NCI-H2107 treated with DMSO at 0.1 percent for 48 hours (cell line): Measurements from ENCODE around the gene SLC25A51.
"Not testable (repeated sequence)": the region's sequence is repeated elsewhere in the genome, so short reads cannot be mapped to it uniquely, and the experiment has no call there.

Experiments used
- DNase-seq: peaks from one replicate; lab custom pipeline; 2025; ENCODE audit not compliant: unreplicated experiment; lab: John Stamatoyannopoulos, UW

The SLC25A51 gene

GRCh38 chr9:37906312-37907239 is 2.6 kb upstream of the SLC25A51 start:
- DNase-seq, result no peak

- no peak for DNase-seq
These were observed 1.8 kb upstream of the SLC25A51 start for GRCh38 chr9:37905776-37906175.

GRCh38 chr9:37905131-37905505 is 1.2 kb upstream of the SLC25A51 start:
- no peak for DNase-seq

DNA sequence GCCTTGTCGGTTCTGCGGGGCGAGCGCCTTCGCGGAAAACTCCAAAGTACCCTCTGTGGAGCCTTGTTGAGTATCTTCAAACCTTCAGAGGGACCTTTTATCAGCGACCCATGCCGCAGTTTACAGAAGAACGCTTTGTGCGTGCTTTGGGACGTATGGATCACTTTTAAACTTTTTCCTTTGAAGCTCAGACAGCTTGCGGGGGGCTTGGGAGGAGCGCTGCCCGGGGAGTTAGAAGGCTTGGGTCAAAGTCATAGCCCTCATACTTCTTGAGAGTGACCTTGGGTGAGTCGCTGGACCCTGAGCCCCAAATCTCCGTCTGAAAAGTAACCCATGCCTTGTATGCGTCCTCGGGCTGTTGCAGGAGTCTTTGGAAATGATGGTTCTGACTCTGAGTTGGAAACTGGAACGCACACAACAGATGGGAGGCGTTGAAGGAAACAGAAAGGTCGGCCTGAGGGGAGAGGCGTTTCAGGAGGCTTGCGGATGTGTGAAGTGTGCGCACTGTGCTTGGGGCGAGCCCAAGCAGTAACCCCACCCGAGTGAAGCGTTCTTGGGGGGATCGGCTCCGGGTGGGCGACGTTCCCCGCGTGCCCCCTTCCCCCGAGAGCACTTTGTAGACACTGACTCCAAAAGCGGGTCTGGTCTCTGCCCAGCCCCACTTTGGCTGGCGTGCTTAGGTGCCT is 661 bp upstream of the SLC25A51 start:
- DNase-seq, result peak; percentile 57

DNA sequence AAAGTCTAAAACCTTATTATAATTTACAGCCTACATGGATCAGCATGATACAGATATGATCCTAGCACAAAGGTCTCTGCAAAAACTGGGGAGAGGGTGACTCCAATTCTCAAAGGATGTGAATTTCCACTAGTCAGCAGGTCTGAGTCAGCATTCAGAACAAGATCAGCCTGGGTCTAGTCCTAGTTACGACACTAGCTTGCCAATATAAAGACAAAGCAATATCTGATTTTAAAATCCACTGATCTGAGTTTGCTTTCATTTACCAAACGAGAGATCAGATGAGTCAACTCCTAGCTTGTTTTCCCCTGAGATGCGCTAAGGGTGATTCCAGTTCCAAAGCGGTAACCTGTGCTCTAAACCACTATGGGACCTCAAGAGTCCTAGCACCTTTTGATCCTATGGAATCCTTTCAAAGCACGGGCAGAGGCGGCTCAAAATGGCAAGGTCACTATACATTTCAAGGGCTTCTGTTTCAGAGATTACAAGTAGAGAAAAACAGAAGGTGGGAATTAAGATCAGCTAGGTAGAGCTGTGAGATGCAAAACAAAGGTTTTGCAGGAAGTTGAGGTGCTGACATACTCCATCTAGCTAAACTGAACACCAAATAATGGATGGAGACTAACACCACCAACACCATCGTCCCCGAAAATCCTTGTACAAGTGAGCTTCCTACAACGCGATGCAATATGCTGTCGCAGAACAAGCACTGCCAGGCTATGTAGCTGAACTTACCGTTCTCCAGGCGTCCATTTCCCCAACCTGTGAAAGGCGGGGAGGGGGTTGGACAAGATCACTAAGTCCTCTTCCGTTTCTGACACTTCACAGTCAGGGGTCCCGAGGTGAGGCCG is 906 bp downstream of the SLC25A51 start:
- DNase-seq, result peak; percentile 14

DNA sequence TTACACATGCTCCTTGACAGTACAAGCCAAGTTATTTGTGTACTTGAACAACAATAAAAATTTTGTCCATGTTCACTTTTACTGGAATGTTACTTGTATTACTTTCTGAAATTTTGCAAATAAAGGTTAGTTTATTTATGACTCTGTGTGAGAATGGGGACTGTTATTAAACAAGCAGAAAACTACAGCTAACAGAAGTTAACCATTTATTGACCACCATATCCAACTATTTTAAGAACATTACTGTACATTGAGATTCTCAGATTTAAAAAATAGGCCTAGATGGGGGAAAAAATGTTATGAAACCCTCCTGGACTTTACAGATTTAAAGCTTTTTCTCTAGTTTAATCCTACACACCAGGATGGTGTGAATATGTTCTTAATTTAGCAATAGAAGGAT is 1.8 kb downstream of the SLC25A51 start:
- no peak for DNase-seq

GRCh38 chr9:37899041-37899440 is 4.9 kb downstream of the SLC25A51 start:
- no peak for DNase-seq

DNA sequence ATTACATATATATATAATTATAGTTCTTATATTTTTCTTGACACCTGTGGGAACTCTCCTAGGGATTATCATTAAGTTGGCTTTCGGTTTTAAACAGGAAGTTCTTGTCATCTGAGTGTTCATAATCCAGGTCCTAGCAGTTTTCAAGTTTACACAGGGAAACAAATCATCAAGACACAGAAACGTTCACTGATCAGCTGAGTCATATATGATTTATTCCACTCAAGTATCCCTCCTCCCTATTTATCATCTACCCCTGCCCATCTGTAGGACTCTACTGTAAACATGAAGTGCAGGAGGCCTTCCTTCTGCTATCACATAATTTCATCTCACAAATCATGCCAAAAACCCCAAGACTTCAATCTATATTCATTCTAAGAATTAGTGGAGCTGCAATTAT is 6.3 kb downstream of the SLC25A51 start:
- no peak for DNase-seq

DNA sequence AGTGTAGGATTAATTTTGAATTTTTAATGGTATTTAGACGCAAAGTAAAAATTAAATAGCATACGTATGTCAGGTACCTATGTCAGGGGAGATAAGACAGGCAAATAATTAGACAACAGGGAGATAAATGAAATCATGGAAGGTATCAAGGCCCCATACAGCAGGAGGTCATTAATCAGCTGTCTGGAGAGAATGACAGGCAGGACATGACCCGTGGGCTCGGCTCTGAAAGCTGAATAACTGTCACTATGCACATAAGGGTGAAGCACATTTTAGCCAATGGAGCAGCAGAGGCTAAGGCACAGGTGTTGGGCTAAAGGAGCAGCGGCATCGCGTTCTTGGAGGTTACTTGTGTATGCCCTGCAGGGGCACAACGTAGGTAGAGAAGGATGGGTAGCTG is 11.9 kb downstream of the SLC25A51 start:
- DNase-seq, result no peak

DNA sequence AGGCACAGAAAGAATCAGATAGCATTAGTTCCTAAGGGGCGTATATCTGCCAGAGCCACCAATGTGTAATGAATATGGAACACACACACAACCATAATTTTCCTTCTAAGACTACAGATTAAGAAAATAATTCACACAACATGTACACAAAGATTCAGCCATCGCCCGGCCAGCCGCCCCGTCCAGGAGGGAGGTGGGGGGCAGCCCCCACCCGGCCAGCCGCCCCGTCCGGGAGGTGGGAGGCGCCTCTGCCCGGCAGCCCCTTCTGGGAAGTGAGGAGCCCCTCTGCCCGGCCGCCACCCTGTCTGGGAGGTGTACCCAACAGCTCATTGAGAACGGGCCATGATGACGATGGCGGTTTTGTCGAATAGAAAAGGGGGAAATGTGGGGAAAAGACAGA is 12.9 kb downstream of the SLC25A51 start:
- not testable (repeated sequence) for DNase-seq

- DNase-seq, result no peak
These were observed 14.4 kb downstream of the SLC25A51 start for GRCh38 chr9:37889536-37889935.

GRCh38 chr9:37887977-37888583 is 15.8 kb downstream of the SLC25A51 start:
- DNase-seq, result not testable (repeated sequence)

- DNase-seq, result no peak
These were observed 22.9 kb downstream of the SLC25A51 start for GRCh38 chr9:37880916-37881479.

DNA sequence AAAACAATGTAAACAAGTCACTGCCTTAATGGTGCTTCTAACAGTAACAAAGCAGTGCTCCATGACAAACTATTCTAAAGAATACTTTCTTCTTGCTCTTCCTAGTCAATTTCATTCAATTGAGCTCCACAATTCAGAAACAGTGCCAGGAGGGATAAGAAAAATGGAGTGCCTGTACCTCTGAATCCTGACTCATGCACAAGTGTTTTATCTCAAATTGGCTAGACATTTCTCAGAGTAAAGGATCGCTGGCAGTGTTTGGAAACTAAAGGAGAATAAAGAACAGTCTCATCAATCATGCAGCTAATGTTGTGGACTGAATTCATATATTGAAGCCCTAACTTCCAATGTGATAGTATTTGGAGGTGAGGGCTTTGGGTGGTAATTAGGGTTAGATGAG is 27.6 kb downstream of the SLC25A51 start:
- no peak for DNase-seq

- no peak for DNase-seq
These were observed 30.0 kb downstream of the SLC25A51 start for GRCh38 chr9:37873955-37874354.

DNA sequence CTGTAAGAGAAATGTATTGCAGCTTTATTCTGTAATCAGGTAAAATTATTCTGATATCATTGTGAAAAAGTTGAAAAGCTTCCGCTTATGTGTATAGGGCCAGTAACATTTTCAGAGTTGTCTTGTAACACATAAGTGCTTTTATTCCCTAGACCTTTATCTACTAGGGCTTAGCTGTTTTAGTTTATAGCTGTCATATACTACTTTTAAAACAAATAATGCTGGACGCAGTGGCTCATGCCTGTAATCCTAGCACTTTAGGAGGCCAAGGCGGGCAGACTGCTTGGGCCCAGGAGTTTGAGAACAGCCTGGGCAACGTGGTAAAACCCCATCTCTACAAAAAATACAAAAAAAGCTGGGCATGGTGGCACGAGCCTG is 33.1 kb downstream of the SLC25A51 start:
- DNase-seq, result no peak

DNA sequence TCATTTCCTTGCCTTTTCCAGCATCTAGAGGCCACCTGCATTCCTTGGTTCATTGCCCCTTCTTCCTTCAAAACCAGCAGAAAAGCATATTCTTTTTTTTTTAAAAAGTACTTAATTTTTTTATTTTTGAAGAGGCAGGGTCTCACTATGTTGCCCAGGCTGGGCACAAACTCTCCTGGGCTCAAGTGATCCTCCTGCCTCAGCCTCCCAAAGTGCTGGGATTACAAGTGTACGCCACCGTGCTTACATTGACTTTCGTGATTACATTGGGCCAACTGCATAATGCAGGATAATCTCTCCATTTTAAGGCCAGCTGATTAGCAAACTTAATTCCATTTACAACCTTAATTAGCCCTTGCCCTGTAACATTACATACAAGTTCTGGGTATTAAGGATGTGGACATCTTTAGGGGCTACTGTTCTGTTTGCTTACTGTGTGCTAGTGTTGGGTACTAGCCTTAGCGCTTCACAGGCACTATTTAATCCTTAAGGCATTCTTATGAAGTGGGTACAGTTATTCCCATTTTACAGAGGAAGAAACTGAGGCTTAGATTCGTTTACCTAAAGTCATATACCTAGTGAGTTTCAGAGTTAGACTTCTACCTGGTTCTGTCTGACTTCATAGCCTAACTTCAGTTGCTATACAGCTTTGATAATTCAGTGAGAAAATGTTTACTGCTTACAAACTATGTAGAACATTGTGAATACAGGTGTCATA is 33.7 kb downstream of the SLC25A51 start:
- DNase-seq, result no peak

DNA sequence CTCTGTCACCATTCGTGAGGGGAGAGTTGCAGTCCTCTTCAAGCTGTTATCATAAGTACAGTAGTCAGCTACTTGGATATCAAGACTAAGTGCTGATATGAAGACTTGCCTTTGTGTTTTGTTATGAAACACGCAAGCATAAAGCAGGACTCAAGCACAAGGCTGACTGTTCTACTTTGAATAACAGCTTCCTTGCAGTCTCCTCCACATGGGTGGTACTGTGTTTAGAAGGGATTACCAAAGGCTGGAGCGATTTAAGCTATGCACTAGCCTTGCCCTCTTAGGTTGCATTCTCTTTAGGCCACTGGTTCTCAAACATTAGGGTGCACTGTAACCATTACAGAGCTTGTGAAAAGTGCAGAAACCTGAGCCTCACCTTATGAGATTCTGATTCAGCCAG is 41.4 kb downstream of the SLC25A51 start:
- DNase-seq, result no peak

DNA sequence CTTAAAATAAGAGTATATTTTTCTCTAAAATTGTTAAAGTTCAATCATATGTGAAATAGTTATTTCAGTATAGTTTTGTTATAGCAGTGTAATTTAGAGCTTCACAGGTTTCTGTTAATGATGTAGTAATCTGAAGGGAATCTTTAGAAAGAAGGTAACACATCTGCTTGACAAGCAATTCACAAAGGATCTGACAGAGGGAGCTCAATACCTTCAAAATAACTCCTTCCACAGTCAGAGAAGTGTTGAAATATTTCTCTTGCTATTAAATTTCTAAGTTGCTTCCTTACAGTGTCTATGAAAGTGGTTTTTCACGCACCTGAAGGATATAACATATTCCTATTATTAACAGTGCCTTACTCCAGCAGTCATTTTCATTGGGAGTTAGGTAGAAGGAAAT is 44.9 kb downstream of the SLC25A51 start:
- DNase-seq, result no peak

DNA sequence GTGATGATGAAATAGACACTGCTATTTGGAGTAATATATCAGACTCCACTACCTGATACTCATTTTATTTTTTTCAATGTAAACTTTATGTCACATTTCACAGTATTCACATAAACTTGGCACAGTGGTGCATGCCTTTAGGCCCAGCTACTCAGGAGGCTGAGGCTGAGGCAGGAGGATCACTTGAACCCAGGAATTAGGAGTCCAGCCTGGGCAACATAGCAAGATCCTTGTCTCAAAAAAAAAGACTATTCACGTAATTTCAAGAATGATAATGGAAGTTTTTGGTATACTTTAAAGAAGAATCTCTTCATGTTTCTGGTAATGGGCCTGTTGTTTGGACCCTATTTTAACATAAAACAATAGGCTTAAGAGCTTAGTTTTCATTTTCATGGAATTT is 47.4 kb downstream of the SLC25A51 start:
- no peak for DNase-seq
